Stomach smooth muscle (tissue), 2 donors: ENCODE results near the gene PPP1R37.

Experiments
- H3K27ac ChIP-seq: one replicate; pipeline ENCODE4 v1.7.0; 2013; ENCODE audit warnings: mild to moderate bottlenecking, low read length, inconsistent platforms
- H3K27me3 ChIP-seq, 2 donors: one replicate each; pipeline ENCODE4 v1.7.0; 2013; ENCODE audit warnings: low read length in 2 of 2; ENCODE audit not compliant: insufficient read depth in 2 of 2, control insufficient read depth in 1 of 2
- H3K36me3 ChIP-seq, 2 donors: one replicate each; pipeline ENCODE4 v1.7.0; 2013; ENCODE audit warnings: low read length in 2 of 2; ENCODE audit not compliant: control insufficient read depth in 2 of 2, insufficient read depth in 2 of 2
- H3K4me1 ChIP-seq: one replicate; pipeline ENCODE4 v1.7.0; 2013; ENCODE audit warnings: low read length; ENCODE audit not compliant: control insufficient read depth, insufficient read depth
- H3K4me3 ChIP-seq, 2 donors: one replicate each; pipeline ENCODE4 v1.7.0; 2013; ENCODE audit warnings: low read length in 2 of 2
- H3K9ac ChIP-seq, 2 donors: one replicate each; pipeline ENCODE4 v1.7.0; 2013; ENCODE audit warnings: low read length in 2 of 2, mild to moderate bottlenecking in 1 of 2
- H3K9me3 ChIP-seq, 2 donors: one replicate each; pipeline ENCODE4 v1.7.0; 2013; ENCODE audit warnings: low read length in 2 of 2; ENCODE audit not compliant: control insufficient read depth in 2 of 2
- donor health status: healthy.
- donor health status: Pancreatic carcinoma.

PPP1R37 gene

GRCh38 chr19:45164577-45165335 lies 71.8 kb downstream of the PPP1R37 start:
- Histone ChIP-seq H3K9ac (no peak overlapping the region), H3K4me3 (no peak overlapping the region), H3K9me3 (no peaks in the 10 kb centered on the region), H3K36me3 (no peaks in the 10 kb centered on the region), H3K27ac (no peak overlapping the region), H3K4me1 (peaks cover 3% of the 10 kb centered on the region), H3K27me3 (peaks cover 17 to 19% of the 10 kb centered on the region in 2 donors)

GRCh38 chr19:45166723-45167252 lies 73.8 kb downstream of the PPP1R37 start:
- Histone ChIP-seq H3K9me3 (no peaks in the 10 kb centered on the region), H3K36me3 (no peaks in the 10 kb centered on the region), H3K9ac (no peak overlapping the region), H3K4me1 (peaks cover 3% of the 10 kb centered on the region), H3K27me3 (peaks cover 0 to 8% of the 10 kb centered on the region in 2 donors), H3K4me3 (no peak overlapping the region), H3K27ac (no peak overlapping the region)

DNA sequence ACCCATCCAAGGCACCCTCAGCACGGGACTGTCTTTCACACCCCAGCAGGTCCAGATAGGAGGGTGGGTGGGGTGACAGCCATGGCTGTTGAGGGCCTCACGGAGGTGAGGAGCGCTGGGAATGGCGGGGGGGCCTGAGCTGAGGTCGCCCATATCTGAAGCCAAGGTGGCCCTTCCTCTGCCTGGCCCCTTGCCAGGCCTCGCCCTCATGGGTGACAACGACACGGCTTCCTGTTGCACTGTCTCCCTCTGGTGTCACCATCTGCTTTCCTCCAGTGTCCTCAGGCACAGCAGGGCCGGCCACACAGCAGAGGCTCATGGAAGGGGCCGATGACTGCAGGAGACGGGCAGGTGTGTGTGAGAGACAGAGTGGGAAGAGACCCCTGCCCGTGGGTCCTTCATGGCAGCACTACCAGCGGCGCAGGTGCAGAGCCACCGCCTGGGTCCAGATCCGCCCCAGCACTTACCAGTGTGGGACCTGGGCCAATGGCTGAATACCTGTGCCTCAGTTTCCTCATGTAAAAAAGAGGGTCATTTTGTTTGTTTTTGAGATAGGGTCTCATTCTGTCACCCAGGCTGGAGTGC lies 75.9 kb downstream of the PPP1R37 start:
- no peak overlapping the region for H3K27ac ChIP-seq
- no peaks in the 10 kb centered on the region for H3K36me3 ChIP-seq
- H3K9ac ChIP-seq = no peak overlapping the region
- no peak overlapping the region for H3K4me3 ChIP-seq
- no peaks in the 10 kb centered on the region for H3K27me3 ChIP-seq
- H3K4me1 ChIP-seq = peaks cover 3% of the 10 kb centered on the region
- H3K9me3 ChIP-seq = no peaks in the 10 kb centered on the region

GRCh38 chr19:45169602-45170001 lies 76.6 kb downstream of the PPP1R37 start:
- Histone ChIP-seq H3K27me3 (no peaks in the 10 kb centered on the region), H3K4me3 (no peak overlapping the region), H3K27ac (no peak overlapping the region), H3K36me3 (no peaks in the 10 kb centered on the region), H3K9ac (no peak overlapping the region), H3K4me1 (no peaks in the 10 kb centered on the region), H3K9me3 (no peaks in the 10 kb centered on the region)

DNA sequence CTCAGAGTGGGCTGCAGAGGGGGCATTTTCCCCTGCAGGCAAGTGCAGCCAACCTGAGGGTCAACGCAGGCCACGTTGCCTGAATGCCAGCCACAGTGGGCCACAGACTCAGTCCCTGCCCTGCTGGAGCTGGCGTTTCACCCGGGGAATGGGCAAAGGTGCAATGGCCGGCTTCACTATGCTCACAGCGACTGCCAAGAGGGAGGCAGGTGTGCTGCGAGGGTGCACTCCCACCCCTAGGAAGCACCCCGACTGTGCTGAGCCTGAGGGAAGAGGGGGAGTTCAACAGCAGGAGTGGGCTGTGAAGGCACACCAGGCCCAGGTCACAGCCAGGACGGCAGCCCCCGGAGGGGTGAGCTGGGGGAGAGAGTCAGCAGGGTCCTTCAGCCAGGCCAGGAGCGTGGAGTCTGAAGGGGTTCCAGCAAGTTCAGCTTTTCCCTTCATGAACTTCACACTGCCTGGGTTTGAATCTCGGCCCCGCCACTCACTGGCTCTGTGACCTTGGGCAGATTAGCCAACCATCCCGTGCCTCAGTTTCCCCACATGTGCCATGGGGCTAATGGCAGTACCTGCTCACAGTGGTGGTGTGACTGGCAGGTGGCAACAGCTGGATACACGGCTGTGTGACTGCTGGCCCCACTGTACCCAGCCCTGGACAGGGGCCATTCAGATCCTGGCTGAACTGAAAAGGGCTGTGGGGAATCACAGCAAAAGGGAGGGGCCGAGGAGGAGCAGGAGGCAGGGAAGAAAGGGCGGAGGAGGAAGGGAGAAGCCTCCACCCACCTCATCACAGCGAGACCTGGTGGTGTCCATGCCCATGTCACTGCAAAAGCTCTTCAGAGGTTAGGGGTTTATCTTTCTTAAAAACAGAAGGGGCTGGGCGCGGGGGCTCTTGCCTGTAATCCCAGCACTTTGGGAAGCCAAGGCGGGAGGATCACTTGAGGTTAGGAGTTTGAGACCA lies 77.4 kb downstream of the PPP1R37 start:
- H3K36me3 ChIP-seq = no peaks in the 10 kb centered on the region
- H3K27me3 ChIP-seq = no peaks in the 10 kb centered on the region
- no peak overlapping the region for H3K4me3 ChIP-seq
- H3K4me1 ChIP-seq = no peaks in the 10 kb centered on the region
- H3K9ac ChIP-seq = no peak overlapping the region
- H3K27ac ChIP-seq = no peak overlapping the region
- no peaks in the 10 kb centered on the region for H3K9me3 ChIP-seq

DNA sequence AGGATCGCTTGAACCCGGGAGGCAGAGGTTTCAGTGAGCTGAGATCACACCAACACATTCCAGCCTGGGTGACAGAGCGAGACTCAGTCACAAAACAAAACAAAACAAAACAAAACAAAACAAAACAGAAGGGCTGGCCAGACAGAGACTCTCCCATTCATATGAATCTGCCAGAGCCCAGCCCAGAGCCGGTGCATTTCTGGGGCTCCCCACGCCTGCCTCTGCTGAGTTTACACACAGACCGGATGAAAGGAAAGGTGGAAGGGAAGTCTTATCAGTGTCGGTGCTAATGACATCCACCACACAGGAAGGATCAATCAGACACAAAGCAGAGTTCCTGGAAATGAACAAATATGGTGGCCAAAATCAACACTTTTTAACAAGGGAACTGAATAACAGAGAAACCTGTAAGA lies 78.2 kb downstream of the PPP1R37 start:
- Histone ChIP-seq H3K4me1 (no peaks in the 10 kb centered on the region), H3K9ac (no peak overlapping the region), H3K27me3 (no peaks in the 10 kb centered on the region), H3K36me3 (no peaks in the 10 kb centered on the region), H3K4me3 (no peak overlapping the region), H3K27ac (no peak overlapping the region), H3K9me3 (no peaks in the 10 kb centered on the region)

DNA sequence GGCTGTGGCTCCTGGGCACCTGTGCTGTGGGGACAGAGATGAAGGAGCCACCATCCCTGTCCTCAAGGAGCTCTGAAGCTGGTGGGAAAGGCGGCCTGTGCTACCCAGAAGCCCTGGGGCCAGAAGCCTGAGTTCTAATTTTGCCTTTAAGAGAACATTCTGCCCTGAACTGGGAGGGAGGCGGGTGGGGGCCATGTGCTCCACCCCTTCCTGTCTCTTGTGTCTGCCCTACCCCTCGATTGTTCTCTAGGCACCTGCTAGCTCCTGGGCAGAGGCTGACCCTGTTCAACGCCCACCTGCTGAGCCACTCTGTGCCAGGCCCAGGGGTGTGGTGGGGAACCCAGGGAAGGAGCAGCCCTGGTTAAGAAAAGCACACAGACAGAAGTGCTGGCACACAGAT lies 79.2 kb downstream of the PPP1R37 start:
- H3K9ac ChIP-seq = no peak overlapping the region
- no peak overlapping the region for H3K27ac ChIP-seq

DNA sequence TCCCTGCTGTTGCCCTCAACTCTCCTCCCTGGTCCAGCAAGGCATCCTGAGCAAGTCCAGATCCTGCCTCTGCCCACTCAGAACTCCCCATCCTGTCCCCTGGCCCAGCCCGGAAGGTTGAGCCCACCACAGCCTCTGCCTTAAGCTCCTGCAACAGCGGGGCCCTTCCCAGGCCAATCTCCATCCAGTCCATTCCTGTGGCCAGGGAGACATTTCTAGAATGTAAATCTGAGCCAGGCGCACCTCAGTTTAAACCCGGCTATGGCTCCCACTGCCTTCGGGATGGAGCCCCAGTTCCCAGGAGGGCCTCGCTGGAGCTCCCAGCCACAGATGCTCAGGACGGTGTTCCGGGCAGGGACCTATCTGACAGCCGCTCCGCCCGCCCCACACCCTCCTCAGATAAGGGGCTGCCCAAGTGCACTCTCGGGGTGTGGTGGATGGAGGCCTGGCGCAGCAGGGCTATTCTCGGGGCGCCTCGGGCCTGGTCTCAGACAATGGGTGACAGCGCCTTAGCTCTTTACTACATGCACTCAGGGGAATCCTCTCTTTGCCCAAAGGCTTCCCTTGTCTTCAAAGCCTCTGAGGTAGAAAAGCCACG lies 79.7 kb downstream of the PPP1R37 start:
- H3K27me3 ChIP-seq = no peaks in the 10 kb centered on the region
- no peak overlapping the region for H3K27ac ChIP-seq
- H3K4me1 ChIP-seq = peaks cover 8% of the 10 kb centered on the region
- no peak overlapping the region for H3K4me3 ChIP-seq
- H3K9me3 ChIP-seq = no peaks in the 10 kb centered on the region
- no peaks in the 10 kb centered on the region for H3K36me3 ChIP-seq
- no peak overlapping the region for H3K9ac ChIP-seq

More for the DNA sequence above, 79.2 kb downstream of the PPP1R37 start:
- Histone ChIP-seq H3K36me3 (no peaks in the 10 kb centered on the region), H3K27me3 (no peaks in the 10 kb centered on the region), H3K9me3 (no peaks in the 10 kb centered on the region), H3K4me3 (no peak overlapping the region), H3K4me1 (peaks cover 2% of the 10 kb centered on the region)

DNA sequence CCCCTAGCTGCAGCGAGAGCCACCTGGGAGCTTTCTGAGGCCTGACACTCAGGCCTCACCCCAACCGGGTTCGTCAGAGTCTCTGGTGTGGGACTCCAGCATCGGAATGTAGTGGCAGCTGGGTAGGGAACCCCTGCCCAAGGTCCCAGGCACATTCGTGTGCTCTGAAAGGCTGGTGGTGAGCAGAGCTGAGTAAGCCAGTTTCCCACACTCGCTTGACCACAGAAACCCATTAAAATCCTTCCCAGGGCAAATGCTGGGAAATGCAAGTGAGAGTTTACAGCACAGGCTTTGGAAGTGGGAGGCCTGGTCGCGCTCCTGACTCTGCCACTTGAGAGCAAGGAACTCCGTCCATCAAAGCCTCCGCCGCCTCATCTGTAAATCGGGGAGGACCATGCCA lies 80.8 kb downstream of the PPP1R37 start:
- Histone ChIP-seq H3K27me3 (no peaks in the 10 kb centered on the region), H3K4me3 (no peak overlapping the region), H3K36me3 (no peaks in the 10 kb centered on the region), H3K27ac (no peak overlapping the region), H3K4me1 (peaks cover 11% of the 10 kb centered on the region), H3K9me3 (no peaks in the 10 kb centered on the region), H3K9ac (no peak overlapping the region)
